Measurements from ENCODE around the gene IL24. TPM values are rescaled to one million over a fixed set of nuclear protein-coding genes. Genes with fewer than 3 reads are reported as not detected.

IL24 gene
- total and polyA plus RNA-seq, 2 donors (not counting 1 experiment from before 2014, with no cell fraction given) = not detected

DNA sequence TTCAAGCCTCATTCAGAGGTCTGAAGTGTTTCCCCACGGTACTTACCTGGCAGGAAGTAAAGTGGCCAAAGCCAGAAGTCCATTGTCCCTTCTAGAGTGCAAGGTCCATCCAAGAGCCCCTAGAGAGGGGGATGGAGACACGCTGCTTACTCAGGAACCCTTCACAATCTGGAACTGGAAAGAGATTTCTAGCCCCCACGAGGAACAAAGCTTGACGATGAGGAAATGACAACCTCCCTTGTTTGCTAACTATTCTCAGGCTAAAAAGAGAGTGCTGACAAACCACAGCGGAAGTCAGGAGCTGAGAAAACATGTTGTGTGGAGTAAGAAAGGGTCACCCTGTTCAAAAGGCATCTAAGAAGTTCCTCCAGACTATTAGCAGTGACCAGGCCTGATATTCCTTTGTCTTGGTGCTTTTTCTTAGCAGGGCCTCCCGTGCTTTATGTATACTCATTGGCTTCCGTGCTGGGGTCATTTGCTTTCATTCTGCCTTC, 24.6 kb downstream of the IL24 start, which contains the start of gene FCMR:
TSS of gene FCMR (minus strand) at position 170 of the 494 bp plus-strand sequence. CDS start at position 83, 87 bp downstream.
- Histone ChIP-seq H3K4me1 (ENCODE audit: control insufficient read depth in 2 of 2, insufficient read depth in 2 of 2, low read length in 2 of 2) (peaks cover 61 to 65% of the 10 kb centered on the region in 2 donors), H3K79me2 (ENCODE audit: control insufficient read depth, insufficient read depth, low read length) (peaks cover 99% of the 10 kb centered on the region), H3K4me2 (replicated peaks; ENCODE audit: low read depth, low read length, poor library complexity, severe bottlenecking) (peak within 1 kb of the TSS; percentile 81), H3K4me3 (ENCODE audit: control extremely low read depth in 1 of 5, extremely low read depth in 1 of 5, insufficient read depth in 1 of 5, low read depth in 2 of 5, low read length in 4 of 5) (peak within 1 kb of the TSS; percentile 69 to 99 (median 84)), H3K36me3 (replicated peaks in 1 of 2; ENCODE audit: control extremely low read depth in 1 of 2, control insufficient read depth in 1 of 2, extremely low read depth in 1 of 2, insufficient read depth in 2 of 2, low read length in 1 of 2) (peaks cover 3 to 39% of the 10 kb centered on the region in 2 experiments), H3K27ac (ENCODE audit: low read length in 2 of 2) (peak within 1 kb of the TSS; percentile 88 to 96), H2AFZ (ENCODE audit: insufficient read depth, low read depth, low read length, poor library complexity, severe bottlenecking) (peak within 1 kb of the TSS; percentile 43), H4K20me1 (ENCODE audit: control insufficient read depth, insufficient read depth, low read length, poor library complexity, severe bottlenecking) (peaks cover 38% of the 10 kb centered on the region), H3K9me3 (ENCODE audit: control extremely low read depth in 1 of 3, control insufficient read depth in 2 of 3, insufficient read depth in 1 of 3, low read length in 2 of 3) (no peaks in the 10 kb centered on the region), H3K27me3 (replicated peaks in 1 of 4; ENCODE audit: control extremely low read depth in 1 of 4, control insufficient read depth in 3 of 4, insufficient read depth in 4 of 4, low read length in 3 of 4) (no peaks in the 10 kb centered on the region), H3K9ac (ENCODE audit: low read length) (peak within 1 kb of the TSS; percentile 96)
- intact Hi-C loops (cut with micrococcal nuclease) = loop anchor here (1.0 to 5.0 kb wide), 3 partner anchors 8 to 575 kb away; partner anchors contain the start of genes CR1, PFKFB2 and YOD1
- TF ChIP-seq, protein P1, sequence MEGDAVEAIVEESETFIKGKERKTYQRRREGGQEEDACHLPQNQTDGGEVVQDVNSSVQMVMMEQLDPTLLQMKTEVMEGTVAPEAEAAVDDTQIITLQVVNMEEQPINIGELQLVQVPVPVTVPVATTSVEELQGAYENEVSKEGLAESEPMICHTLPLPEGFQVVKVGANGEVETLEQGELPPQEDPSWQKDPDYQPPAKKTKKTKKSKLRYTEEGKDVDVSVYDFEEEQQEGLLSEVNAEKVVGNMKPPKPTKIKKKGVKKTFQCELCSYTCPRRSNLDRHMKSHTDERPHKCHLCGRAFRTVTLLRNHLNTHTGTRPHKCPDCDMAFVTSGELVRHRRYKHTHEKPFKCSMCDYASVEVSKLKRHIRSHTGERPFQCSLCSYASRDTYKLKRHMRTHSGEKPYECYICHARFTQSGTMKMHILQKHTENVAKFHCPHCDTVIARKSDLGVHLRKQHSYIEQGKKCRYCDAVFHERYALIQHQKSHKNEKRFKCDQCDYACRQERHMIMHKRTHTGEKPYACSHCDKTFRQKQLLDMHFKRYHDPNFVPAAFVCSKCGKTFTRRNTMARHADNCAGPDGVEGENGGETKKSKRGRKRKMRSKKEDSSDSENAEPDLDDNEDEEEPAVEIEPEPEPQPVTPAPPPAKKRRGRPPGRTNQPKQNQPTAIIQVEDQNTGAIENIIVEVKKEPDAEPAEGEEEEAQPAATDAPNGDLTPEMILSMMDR (IDR thresholded peaks at IDR 0.05) = no peak
- no peak for TF ChIP-seq EZH2 (IDR thresholded peaks at IDR 0.05; ENCODE audit: borderline replicate concordance, insufficient read depth, low read depth, low read length, poor library complexity, severe bottlenecking)
- H3K9me3 Mint-ChIP-seq (ENCODE audit: insufficient read depth) = no peaks in the 10 kb centered on the region
- DNase-seq (peak; percentile 77), ATAC-seq (ENCODE audit: low read depth) (peak; percentile 18)
- 3% methylated on average over 3 of the region's 7 CpGs for WGBS (ENCODE audit: insufficient coverage)
- H3K27ac Mint-ChIP-seq = no peak within 1 kb of the TSS
- H3K27me3 Mint-ChIP-seq = no peaks in the 10 kb centered on the region
- ChIA-PET CTCF (interaction anchor here (0.9 to 13.0 kb wide), 14 partner anchors 9 to 578 kb away, joined by 3 to 723 read pairs (median 8); no protein-coding TSS in a partner anchor), POLR2A (interaction anchor here (1.0 to 4.2 kb wide), 6 partner anchors 10 to 309 kb away, joined by 3 to 81 read pairs (median 10); partner anchors contain the start of gene EIF2D)
- no peak within 1 kb of the TSS for H3K4me3 Mint-ChIP-seq
- peaks cover 33% of the 10 kb centered on the region for H3K4me1 Mint-ChIP-seq

DNA sequence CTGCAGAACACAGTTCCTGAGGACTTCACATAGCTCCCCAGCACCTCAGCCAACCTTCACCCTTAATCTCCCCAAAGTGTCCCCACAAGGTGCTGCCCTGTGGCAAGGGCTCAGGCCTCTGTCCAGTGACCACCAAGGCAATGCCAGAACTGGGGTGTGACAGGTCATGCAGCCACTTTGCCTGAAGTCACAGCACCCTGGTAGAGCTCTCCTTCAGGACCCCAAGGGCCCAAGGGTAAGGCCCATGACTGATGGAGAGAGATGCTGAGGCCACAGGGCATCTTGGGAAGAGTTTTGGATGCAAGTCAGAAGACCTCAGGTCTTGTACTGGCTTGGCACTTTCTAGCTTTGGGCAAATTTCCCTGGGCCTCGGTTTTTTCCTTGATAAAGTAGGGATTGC, 25.3 kb downstream of the IL24 start:
- TF ChIP-seq, protein P1 (IDR thresholded peaks at IDR 0.05) = no peak
- TF ChIP-seq EZH2 (IDR thresholded peaks at IDR 0.05; ENCODE audit: borderline replicate concordance, insufficient read depth, low read depth, low read length, poor library complexity, severe bottlenecking) = no peak
- WGBS (ENCODE audit: insufficient coverage) = 13% methylated on average over 1 of the region's 1 CpG

More for the DNA sequence above, 25.3 kb downstream of the IL24 start:
- Histone ChIP-seq H3K27me3 (replicated peaks in 1 of 4; ENCODE audit: control extremely low read depth in 1 of 4, control insufficient read depth in 3 of 4, insufficient read depth in 4 of 4, low read length in 3 of 4) (no peaks in the 10 kb centered on the region), H3K9me3 (ENCODE audit: control extremely low read depth in 1 of 3, control insufficient read depth in 2 of 3, insufficient read depth in 1 of 3, low read length in 2 of 3) (no peaks in the 10 kb centered on the region), H2AFZ (ENCODE audit: insufficient read depth, low read depth, low read length, poor library complexity, severe bottlenecking) (no peak overlapping the region), H3K79me2 (ENCODE audit: control insufficient read depth, insufficient read depth, low read length) (peaks cover 99% of the 10 kb centered on the region), H3K9ac (ENCODE audit: low read length) (peak overlapping the region; percentile 96), H3K27ac (ENCODE audit: low read length in 2 of 2) (peak overlapping the region; percentile 88 to 96), H4K20me1 (ENCODE audit: control insufficient read depth, insufficient read depth, low read length, poor library complexity, severe bottlenecking) (peaks cover 31% of the 10 kb centered on the region), H3K36me3 (replicated peaks in 1 of 2; ENCODE audit: control extremely low read depth in 1 of 2, control insufficient read depth in 1 of 2, extremely low read depth in 1 of 2, insufficient read depth in 2 of 2, low read length in 1 of 2) (peaks cover 3 to 32% of the 10 kb centered on the region in 2 experiments), H3K4me1 (ENCODE audit: control insufficient read depth in 2 of 2, insufficient read depth in 2 of 2, low read length in 2 of 2) (peaks cover 61 to 65% of the 10 kb centered on the region in 2 donors), H3K4me3 (ENCODE audit: control extremely low read depth in 1 of 5, extremely low read depth in 1 of 5, insufficient read depth in 1 of 5, low read depth in 2 of 5, low read length in 4 of 5) (peak overlapping the region; percentile 69 to 99 (median 84)), H3K4me2 (replicated peaks; ENCODE audit: low read depth, low read length, poor library complexity, severe bottlenecking) (peak overlapping the region; percentile 81)
- Mint-ChIP-seq H3K27ac (no peak overlapping the region), H3K4me3 (no peak overlapping the region), H3K27me3 (no peaks in the 10 kb centered on the region), H3K4me1 (peaks cover 31% of the 10 kb centered on the region), H3K9me3 (ENCODE audit: insufficient read depth) (no peaks in the 10 kb centered on the region)
- intact Hi-C loops (cut with micrococcal nuclease) = loop anchor here (1.0 to 5.0 kb wide), 3 partner anchors 8 to 575 kb away; partner anchors contain the start of genes CR1, PFKFB2 and YOD1
- CTCF ChIA-PET = interaction anchor here (0.7 to 13.0 kb wide), 10 partner anchors 9 to 310 kb away, joined by 3 to 723 read pairs (median 14); partner anchors contain the start of gene EIF2D
- ATAC-seq (ENCODE audit: low read depth) (no peak), DNase-seq (no peak)
- POLR2A ChIA-PET = interaction anchor here (0.9 to 4.2 kb wide), 8 partner anchors 9 to 399 kb away, joined by 3 to 81 read pairs (median 6); partner anchors contain the start of genes CD55 and EIF2D
